Kidney glomerular epithelial cell (primary cell): Measurements from ENCODE around the gene PLK4.
A peak's percentile ranks its signal among the peaks of the same experiment; 100 is the strongest.
"Not testable (repeated sequence)": the region's sequence is repeated elsewhere in the genome, so short reads cannot be mapped to it uniquely, and the experiment has no call there.

Experiments
- DNase-seq: peaks from one replicate; lab custom pipeline; 2025; lab: John Stamatoyannopoulos, UW

PLK4 gene

GRCh38 chr4:127880763-127881562 lies at the start of gene PLK4:
Gene PLK4 (plus strand): TSS chr4:127880893. CDS start chr4:127881135, 242 bp downstream.
- DNase-seq, result peak; percentile 97

DNA sequence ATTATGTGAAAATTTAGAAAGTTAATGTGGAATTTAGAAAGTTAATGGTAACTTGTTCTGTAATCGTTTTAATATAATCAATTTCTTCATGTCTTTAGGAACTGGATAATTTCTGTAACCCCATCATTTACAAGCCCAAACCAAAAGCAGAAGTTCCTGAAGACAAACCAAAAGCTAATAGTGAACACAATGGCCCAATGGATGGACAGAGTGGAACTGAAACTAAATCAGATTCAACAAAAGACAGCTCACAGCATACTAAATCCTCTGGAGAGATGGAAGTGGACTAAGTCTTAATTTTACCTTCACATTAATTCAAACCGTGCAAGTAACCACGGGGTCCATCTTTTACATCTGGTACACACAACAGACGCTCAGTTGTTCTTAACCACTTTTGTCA lies 48.1 kb upstream of the PLK4 start:
- no peak for DNase-seq

GRCh38 chr4:127843704-127844600 lies 36.7 kb upstream of the PLK4 start:
- DNase-seq, result no peak

DNA sequence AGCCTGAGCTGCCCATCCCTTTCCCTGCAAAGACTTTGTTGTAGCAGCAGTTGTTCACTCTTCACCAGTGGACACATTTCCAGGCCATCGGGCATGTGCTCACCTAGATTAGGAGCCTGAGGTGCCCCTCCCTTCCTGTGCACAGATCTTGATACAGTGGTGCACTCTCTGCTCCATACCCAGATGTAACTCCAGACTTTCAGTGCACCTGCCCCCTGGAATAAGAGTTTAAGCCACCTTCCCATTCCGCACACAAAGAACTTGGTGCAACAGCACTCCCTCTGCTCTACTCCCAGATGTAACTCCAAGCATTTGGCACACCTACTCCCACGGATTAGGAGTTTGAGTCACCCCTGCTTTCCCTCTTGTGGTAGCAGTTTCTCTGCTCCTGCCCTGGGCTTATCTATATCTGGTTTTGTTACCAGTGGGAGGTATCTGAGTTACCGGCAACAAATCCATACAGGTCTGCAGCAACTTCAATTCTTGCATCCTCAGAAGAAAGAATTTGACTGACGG lies 36.0 kb upstream of the PLK4 start:
- DNase-seq, result no peak

DNA sequence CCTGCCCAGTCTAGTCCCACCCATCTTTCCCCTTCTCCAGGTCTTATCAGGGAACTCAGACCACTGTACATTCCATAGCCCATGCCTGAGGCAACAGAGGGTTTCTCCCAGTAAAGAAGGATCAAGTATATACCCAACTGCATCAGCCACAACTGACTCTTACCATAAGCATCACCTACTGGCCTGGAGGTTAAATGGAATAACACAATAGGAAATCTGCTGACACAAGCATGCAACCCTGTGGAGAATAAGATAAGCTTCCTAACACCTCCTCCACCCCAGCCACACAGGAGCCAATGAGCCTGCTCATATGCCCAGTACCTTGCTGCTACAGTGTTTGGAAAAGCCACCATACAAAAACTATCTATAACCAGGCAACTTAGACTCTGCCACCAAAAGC lies 34.6 kb upstream of the PLK4 start:
- no peak for DNase-seq

DNA sequence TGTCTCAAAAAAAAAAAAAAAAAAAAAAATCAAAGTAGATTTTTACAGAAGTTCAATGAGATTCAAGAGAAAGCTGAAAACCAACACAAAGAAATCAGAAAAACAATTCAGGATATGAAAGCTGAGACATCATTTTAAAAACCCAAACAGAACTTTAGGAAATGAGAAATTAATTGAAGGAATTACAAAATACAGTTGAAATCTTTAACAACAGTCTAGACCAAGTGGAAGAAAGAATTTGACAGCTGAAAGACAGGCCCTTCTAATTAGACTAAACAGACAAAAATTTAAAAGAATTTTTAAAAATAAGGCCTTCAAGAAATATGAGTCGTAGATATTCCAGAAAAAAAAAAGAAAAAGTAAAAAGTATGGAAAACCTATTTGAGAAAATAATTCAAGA lies 33.9 kb upstream of the PLK4 start:
- DNase-seq, result no peak

GRCh38 chr4:127849505-127850234 lies 31.0 kb upstream of the PLK4 start:
- no peak for DNase-seq

DNA sequence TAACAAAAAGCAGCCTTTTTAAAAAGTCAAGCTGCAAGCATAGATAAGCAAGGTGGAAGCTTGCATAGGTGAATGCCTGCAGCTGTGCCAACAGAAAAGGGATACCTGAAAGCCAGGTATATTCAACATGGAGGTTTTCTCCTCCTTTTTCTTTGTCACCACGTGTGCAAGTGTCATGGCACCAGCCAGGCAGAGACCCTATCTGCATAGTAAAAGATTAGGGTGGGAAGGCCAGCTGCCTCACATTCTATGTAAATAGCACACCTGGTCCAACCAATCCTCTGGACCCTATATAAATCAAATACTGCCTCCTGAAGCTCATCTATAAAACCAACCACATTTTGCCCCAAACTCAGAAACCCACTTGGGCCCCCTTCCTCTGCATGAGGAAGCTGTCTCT lies 28.0 kb upstream of the PLK4 start:
- no peak for DNase-seq

- no peak for DNase-seq
Observed at GRCh38 chr4:127856196-127856812, 24.4 kb upstream of the PLK4 start.

DNA sequence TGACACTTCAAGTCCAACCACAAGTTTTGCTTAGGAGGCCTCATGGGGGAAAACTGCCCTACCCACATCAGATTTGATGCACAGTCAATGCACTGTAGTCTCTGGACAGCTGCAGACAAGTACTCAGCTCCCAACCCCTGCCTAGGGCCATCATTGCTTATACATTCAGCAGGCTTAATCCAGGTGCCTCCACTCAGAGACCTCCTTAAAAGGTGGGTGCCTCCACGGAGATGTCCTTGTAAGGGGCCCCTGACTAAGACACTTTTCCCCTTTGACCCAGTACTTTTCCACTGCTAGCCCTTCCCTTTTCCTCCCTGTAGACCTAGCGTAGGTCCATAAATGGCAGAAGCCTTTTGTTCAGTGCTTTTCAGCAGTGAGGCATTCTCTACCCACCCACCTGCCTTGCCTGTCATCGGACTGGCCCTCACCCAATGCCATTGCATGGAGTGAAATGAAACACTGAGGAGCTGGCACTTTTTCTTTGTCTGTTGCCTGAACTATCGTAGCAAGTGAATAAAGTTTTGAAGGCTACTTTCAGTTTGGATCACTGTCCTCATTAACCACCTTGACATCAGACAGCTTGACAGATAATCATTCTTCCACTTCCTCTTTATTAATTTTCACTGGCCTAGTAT lies 23.8 kb upstream of the PLK4 start:
- no peak for DNase-seq

GRCh38 chr4:127857641-127858040 lies 23.1 kb upstream of the PLK4 start:
- DNase-seq, result no peak

DNA sequence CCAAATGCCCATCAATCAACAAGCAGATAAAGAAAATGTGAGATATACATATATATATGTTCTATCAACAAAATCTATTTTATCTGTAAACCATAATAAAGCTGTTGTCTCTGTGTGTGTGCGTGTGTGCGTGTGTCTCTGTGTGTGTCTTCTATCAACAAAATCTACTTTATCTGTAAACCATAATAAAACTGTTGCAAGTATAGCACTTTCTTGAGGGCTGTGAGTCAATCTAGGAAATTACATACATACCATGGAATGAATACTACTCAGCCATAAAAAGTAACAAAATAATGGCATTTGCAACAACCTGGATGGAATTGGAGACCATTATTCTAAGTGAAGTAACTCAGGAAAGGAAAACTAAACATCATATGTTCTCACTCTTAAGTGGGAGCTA lies 12.5 kb upstream of the PLK4 start:
- DNase-seq, result no peak

DNA sequence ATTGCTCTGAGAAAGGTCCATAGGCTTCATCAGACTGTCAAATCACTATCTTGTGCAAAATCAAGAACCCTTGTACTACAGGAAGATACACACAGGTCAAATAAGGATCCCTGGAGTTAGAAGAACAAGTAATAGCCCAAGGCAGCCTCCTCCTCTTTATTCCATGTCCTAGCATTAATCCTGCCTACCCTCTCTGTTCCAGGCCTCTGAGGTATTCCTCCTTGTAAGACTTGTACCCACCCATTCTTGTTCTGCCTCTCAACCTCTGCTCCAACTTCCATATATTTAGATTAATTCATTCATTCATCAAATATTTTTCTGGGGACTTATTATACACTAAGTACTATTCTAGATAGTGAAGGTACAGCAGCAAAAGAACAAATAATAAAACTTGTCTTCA lies 10.4 kb upstream of the PLK4 start:
- no peak for DNase-seq

GRCh38 chr4:127870688-127871087 lies 10.0 kb upstream of the PLK4 start:
- DNase-seq, result no peak

DNA sequence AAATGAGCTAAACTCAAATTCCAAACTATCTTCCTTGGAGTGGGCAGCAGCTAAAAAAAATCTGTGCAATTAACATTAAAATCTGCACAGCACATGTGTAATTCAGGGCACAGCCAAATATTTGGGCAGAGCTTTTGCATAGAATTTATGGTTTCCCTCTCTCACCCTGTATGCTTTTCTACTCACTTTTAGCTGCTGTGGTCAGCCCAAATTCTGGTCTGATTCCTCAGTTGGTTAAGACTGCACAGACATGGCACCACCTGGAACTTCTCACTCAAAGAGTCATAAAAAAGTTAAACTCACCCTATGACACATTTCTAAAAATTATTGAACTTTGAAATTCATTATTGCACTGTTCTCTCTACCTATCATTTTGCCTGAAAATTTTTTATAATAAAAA lies 4.9 kb upstream of the PLK4 start:
- DNase-seq, result no peak

DNA sequence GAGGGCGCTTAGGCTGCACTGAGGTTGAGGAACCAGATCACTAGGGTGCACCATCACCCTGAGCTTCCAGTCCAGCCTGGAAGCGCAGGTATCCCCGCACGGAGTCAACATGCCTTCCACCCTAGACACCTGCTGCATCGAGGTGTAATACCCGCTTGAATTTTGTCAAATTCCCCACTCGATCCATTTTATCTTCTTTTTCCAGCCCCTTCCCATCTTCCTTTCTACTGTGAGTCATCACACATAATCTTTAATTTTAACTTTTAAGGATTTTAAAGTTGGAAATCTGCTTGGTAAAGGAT lies 821 bp downstream of the PLK4 start:
- DNase-seq, result no peak

DNA sequence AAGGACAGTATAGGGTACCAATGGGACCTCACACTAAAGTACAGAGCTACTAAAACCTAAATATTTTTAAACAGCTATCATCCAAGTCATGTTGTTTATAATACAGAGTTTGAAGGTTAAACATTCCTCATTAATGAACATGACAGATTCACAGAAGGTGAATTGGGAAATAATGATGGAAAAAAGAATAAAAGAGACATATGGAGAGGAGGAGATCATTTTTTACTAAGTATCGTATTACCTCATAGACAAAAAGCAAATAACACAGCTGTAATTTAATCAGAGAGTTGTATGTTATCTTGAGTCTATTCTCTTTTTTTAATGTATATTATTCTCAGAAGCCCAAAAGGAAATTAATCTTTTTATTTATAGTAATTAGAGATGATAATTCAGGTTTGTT lies 7.9 kb downstream of the PLK4 start:
- no peak for DNase-seq

- no peak for DNase-seq
Observed at GRCh38 chr4:127889903-127890302, 9.2 kb downstream of the PLK4 start.

DNA sequence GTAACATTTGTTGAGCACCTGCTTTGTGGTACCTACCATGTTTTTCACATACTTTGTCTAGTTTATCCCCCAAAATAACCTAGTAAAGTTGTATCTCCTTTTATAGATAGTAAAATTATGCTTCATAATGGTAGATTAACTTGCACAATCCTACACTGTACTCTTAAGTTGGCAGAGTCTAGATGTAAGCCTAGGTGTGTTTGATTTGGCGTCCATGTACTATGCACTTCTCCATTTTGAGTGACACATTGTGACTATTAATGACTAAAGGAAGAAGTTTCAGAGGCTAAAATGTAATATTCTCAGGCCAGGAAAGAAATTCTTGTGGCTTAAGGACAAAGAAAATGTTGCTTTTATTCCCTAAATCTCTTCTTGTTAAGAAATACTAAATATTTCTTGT lies 15.4 kb downstream of the PLK4 start:
- no peak for DNase-seq

- DNase-seq, result no peak
Observed at GRCh38 chr4:127896528-127896927, 15.8 kb downstream of the PLK4 start.

GRCh38 chr4:127899682-127900081 lies 19.0 kb downstream of the PLK4 start:
- DNase-seq, result not testable (repeated sequence)

DNA sequence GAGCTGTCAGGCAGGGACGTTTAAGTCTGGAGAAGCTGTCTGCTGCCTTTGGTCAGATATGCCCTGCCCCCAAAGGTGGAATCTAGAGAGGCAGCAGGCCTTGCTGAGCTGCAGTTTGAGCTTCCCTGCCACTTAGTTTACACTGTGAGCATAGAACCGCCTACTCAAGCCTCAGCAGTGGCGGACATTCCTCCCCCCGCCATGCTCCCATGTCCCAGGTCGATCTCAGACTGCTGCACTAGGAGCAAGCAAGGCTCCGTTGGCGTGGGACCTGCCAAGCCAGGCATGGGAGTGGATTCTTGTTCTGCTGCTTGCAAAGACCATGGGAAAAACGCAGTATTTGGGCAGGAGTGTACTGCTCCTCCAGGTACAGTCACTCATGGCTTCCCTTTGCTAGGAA lies 24.3 kb downstream of the PLK4 start:
- no peak for DNase-seq
